ENCODE data around the gene SAFB2.

SAFB2 gene

DNA sequence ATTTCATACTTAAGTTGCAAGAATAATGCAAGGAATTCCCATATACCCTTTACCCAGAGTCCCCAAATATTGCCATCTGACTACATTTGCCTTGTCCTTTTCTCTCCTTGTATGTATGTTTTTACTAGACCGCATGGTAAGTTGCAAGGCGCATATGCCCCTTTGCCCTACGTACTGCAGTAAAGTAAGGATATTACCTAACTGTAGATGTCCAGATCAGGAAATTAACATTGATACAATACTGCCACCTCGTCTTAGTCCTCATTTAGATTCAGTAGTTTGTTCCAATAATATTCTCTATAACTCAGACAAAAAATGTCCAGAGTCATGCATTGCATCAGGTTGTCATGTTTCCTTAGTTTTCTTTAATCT is 9.7 kb upstream of the SAFB2 start:
- no peak overlapping the region for H3K9ac ChIP-seq (ENCODE audit: low read length)
- no peaks in the 10 kb centered on the region for H3K4me1 ChIP-seq (ENCODE audit: control insufficient read depth, low read depth, low read length)
- H3K27me3 ChIP-seq (ENCODE audit: control insufficient read depth, insufficient read depth, low read length), result no peaks in the 10 kb centered on the region
- peaks cover 40% of the 10 kb centered on the region for H3K36me3 ChIP-seq (ENCODE audit: control insufficient read depth, low read depth, low read length)
- no peaks in the 10 kb centered on the region for H3K9me3 ChIP-seq (ENCODE audit: control insufficient read depth, low read depth, low read length)
- no peak overlapping the region for H3K4me3 ChIP-seq (ENCODE audit: low read length)
- no peak overlapping the region for H3K27ac ChIP-seq (ENCODE audit: low read length)

DNA sequence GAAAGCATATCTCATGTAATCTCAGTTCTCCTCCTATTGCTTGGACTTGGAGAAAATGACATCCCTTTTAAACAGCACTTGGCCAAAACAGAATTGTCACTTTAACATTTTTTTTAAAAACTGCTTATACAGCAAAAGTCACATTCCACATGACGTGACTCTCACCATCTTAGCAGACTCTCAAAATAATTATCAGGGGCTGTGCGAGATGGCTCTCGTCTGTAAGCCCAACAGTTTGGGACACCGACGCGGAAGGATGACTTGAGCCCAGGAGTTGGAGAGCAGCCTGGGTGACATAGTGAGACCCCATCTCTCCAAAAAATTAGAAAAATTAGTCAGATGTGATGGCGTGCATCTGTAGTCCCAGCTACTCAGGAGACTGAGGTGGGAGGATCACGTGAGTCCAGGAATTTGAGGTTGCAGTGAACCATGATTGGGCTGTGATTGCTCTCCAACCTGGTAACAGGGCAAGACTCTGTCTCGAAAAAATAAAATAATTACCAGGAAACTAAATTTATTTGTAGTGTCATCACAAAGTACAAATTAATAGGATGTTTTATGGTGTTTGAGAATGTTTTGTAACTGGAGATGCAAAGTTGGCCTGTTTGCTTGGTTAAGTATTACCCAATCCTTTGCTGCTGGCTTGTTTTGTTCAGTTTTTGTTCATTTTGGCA is 9.1 kb upstream of the SAFB2 start:
- no peaks in the 10 kb centered on the region for H3K27me3 ChIP-seq (ENCODE audit: control insufficient read depth, insufficient read depth, low read length)
- H3K9me3 ChIP-seq (ENCODE audit: control insufficient read depth, low read depth, low read length), result no peaks in the 10 kb centered on the region
- H3K9ac ChIP-seq (ENCODE audit: low read length), result no peak overlapping the region
- no peak overlapping the region for H3K4me3 ChIP-seq (ENCODE audit: low read length)
- no peak overlapping the region for H3K27ac ChIP-seq (ENCODE audit: low read length)
- peaks cover 45% of the 10 kb centered on the region for H3K36me3 ChIP-seq (ENCODE audit: control insufficient read depth, low read depth, low read length)
- no peaks in the 10 kb centered on the region for H3K4me1 ChIP-seq (ENCODE audit: control insufficient read depth, low read depth, low read length)

DNA sequence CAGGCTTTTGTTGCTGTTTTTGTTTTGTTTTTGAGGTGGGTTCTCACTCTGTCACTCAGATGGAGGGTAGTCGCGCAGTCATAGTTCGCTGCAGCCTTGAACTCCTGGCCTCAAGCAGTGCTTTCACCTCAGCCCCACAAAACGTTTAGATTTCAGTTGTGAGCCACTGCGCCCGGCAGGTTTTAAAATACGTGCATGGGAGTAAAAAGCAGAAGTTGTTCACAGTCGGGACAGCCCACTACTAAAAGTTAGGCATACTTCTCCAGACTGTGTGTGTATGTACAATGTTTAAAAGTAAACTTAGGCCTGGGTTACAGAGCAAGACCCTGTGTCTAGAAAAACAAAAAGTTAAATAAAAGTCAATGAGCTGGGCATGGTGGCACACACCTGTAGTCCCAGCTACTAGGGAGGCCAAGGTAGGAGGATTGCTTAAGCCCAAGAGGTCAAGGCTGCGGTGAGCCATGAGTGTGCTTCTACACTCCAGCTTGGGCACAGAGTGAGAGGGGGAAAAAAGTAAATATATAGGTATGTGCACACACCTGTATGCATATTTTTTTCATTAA is 6.4 kb upstream of the SAFB2 start:
- Histone ChIP-seq H3K4me3 (ENCODE audit: low read length) (no peak overlapping the region), H3K27me3 (ENCODE audit: control insufficient read depth, insufficient read depth, low read length) (no peaks in the 10 kb centered on the region), H3K4me1 (ENCODE audit: control insufficient read depth, low read depth, low read length) (peaks cover 9% of the 10 kb centered on the region), H3K36me3 (ENCODE audit: control insufficient read depth, low read depth, low read length) (peaks cover 66% of the 10 kb centered on the region), H3K27ac (ENCODE audit: low read length) (no peak overlapping the region), H3K9ac (ENCODE audit: low read length) (no peak overlapping the region), H3K9me3 (ENCODE audit: control insufficient read depth, low read depth, low read length) (no peaks in the 10 kb centered on the region)

DNA sequence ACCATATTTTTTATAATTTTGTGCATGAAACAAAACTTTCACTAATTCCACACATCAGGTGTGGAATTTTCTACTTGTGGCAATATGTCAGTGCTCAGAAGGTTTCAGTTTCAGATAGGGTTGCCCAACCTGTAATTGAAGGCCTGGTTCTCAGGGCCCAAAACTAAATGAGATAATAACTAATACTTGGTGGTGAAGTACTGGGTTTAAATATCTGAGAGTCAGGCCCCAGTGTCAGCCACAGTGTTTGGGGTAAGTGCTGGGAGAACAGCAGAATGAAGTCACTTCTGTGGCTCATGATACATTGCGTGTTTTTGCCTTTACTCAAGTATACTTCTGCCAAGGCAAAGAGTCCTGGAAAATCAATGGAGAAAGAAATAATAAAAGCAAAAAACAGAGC is 5.9 kb upstream of the SAFB2 start:
- no peak overlapping the region for H3K9ac ChIP-seq (ENCODE audit: low read length)
- H3K27ac ChIP-seq (ENCODE audit: low read length), result no peak overlapping the region
- no peaks in the 10 kb centered on the region for H3K9me3 ChIP-seq (ENCODE audit: control insufficient read depth, low read depth, low read length)
- peaks cover 66% of the 10 kb centered on the region for H3K36me3 ChIP-seq (ENCODE audit: control insufficient read depth, low read depth, low read length)
- no peaks in the 10 kb centered on the region for H3K27me3 ChIP-seq (ENCODE audit: control insufficient read depth, insufficient read depth, low read length)
- peaks cover 9% of the 10 kb centered on the region for H3K4me1 ChIP-seq (ENCODE audit: control insufficient read depth, low read depth, low read length)
- no peak overlapping the region for H3K4me3 ChIP-seq (ENCODE audit: low read length)

DNA sequence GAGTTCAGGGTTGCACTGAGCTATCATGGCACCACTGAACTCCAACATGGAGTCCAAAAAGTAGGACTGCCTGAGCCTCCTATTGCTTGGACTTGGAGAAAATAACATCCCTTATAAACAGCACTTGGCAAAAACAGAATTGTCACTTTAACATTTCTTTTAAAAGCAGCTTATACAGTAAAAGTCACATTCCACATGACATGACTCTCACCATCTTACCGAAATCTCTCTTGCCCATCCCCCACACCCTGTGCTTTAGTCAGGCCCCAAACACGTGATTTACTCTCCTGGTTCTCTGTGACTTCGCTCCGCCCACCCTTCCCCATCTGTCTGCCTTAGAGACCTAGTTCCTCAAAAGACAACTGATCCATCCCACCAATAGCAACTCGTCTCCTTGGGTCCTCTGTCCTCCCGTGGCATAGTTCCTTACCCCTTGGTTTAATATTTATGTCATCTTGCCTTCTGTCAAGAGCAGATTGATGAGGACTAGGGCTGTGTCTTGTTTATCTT is 4.9 kb upstream of the SAFB2 start:
- Histone ChIP-seq H3K27ac (ENCODE audit: low read length) (no peak overlapping the region), H3K9me3 (ENCODE audit: control insufficient read depth, low read depth, low read length) (no peaks in the 10 kb centered on the region), H3K4me3 (ENCODE audit: low read length) (no peak overlapping the region), H3K4me1 (ENCODE audit: control insufficient read depth, low read depth, low read length) (peaks cover 9% of the 10 kb centered on the region), H3K27me3 (ENCODE audit: control insufficient read depth, insufficient read depth, low read length) (no peaks in the 10 kb centered on the region), H3K36me3 (ENCODE audit: control insufficient read depth, low read depth, low read length) (peaks cover 66% of the 10 kb centered on the region), H3K9ac (ENCODE audit: low read length) (no peak overlapping the region)

DNA sequence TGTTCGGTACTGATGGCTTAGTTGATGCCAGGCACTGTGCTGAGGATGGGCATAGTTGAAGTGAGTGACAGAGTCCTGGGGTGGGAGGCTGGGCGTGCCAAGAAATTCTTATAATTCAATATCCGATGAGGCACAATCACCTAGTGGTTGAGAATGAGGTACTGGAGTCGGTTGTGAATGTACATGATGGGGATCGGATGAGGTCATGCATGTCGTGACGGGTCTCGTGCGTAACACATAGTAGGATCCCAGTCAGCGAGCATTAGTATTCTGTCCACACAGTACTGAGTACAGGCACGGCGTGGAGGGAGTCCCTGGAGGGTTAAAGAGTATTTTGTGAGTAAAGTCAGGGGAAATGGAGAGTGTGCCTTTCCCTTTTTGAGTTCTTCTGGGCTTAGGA is 3.1 kb upstream of the SAFB2 start:
- H3K36me3 ChIP-seq (ENCODE audit: control insufficient read depth, low read depth, low read length), result peaks cover 61% of the 10 kb centered on the region
- H3K4me1 ChIP-seq (ENCODE audit: control insufficient read depth, low read depth, low read length), result peaks cover 9% of the 10 kb centered on the region
- H3K9ac ChIP-seq (ENCODE audit: low read length), result no peak overlapping the region
- H3K9me3 ChIP-seq (ENCODE audit: control insufficient read depth, low read depth, low read length), result no peaks in the 10 kb centered on the region
- no peaks in the 10 kb centered on the region for H3K27me3 ChIP-seq (ENCODE audit: control insufficient read depth, insufficient read depth, low read length)
- H3K4me3 ChIP-seq (ENCODE audit: low read length), result no peak overlapping the region
- H3K27ac ChIP-seq (ENCODE audit: low read length), result no peak overlapping the region

DNA sequence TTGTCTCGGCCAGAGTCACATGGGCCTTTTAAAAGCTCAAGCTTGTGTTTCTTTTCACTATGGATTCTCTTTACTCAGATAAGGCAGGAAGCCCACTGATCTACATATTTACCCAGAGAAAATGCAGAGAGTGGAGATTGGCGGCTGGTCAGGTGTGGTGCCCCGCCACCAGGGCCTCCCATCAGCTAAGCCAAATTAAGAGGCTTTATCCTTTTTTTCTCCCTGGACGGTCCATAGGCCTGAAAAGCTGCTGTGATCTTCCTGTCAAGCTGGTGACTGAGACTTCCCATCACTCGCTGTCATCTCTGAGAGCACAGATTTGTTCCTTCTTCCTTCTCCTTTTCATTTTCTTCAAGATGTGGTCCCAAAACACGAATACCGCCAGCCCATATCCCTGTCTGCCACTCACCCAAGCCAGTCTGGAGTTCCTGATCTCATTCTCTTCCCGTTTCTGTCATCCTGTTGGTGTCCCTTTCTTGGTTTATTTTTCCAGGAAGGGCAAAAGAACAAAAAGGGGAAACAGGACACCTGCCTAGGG is 2.2 kb upstream of the SAFB2 start:
- Histone ChIP-seq H3K4me3 (ENCODE audit: low read length) (peak overlapping the region; percentile 93), H3K36me3 (ENCODE audit: control insufficient read depth, low read depth, low read length) (peaks cover 65% of the 10 kb centered on the region), H3K9me3 (ENCODE audit: control insufficient read depth, low read depth, low read length) (no peaks in the 10 kb centered on the region), H3K27me3 (ENCODE audit: control insufficient read depth, insufficient read depth, low read length) (no peaks in the 10 kb centered on the region), H3K27ac (ENCODE audit: low read length) (no peak overlapping the region), H3K4me1 (ENCODE audit: control insufficient read depth, low read depth, low read length) (peaks cover 9% of the 10 kb centered on the region), H3K9ac (ENCODE audit: low read length) (peak overlapping the region; percentile 96)

DNA sequence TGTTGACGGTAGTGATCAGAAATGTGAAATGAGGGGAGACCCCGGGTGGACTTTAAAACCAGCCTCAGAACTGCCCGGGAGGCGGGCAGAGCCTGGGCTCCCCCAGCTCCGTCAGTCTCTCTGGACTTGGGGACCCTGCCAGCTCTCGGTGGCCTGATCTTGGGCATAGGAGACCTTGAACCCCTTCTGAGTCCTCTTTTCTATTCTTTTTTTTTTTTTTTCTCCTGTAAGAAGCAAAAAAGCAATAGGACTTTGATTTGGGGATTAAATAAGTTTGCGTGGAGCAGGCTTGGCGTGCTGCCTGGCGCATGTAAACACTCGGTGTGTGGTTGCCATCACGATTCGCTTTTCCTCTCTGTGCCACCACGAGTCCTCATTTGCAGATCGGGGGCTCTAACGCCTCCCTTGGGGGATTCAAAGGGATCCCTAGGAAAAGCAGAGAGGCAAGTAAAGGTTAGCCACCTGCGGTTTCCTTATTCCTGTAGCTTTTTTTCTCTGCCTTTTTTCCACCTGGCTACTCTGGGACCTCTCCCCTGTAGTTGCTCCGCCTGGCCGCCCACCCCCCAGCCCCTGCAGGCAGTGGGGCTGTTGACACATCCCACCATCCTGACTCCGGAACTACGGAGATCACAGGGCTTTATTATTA is 1.6 kb upstream of the SAFB2 start:
- Histone ChIP-seq H3K9ac (ENCODE audit: low read length) (peak overlapping the region; percentile 96), H3K9me3 (ENCODE audit: control insufficient read depth, low read depth, low read length) (no peaks in the 10 kb centered on the region), H3K27ac (ENCODE audit: low read length) (peak overlapping the region; percentile 80), H3K4me1 (ENCODE audit: control insufficient read depth, low read depth, low read length) (peaks cover 9% of the 10 kb centered on the region), H3K36me3 (ENCODE audit: control insufficient read depth, low read depth, low read length) (peaks cover 61% of the 10 kb centered on the region), H3K4me3 (ENCODE audit: low read length) (peak overlapping the region; percentile 93), H3K27me3 (ENCODE audit: control insufficient read depth, insufficient read depth, low read length) (no peaks in the 10 kb centered on the region)

DNA sequence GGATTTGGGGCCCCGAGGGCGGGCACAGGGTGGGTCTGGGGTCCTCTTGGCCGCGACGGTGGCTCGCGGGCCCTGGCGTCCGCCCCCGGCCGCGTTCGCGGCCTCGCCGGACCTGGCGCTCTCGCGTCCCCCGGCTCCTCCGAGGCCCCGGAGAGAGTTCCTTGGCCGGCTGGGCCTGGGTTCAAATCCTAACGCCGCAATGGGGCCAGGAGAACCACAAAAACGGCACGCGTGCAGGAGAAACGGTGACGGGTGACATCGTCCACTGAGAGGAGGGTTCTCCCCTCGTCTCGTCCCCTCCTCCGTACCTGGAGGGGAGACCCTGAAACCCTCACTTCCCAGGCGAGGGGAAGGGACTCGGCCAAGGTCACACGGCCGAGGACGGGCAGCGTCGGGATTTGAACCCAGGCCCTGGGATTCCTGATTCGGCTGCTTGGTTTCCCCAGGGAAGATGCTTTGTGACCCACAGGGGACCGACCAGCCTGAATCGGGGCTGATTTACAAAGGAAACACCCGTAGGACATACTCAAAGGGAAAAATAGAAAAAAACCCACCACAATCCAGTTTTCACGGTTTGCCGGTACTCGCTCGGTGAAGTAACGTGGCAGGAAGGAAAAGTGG is 931 bp upstream of the SAFB2 start:
- peaks cover 61% of the 10 kb centered on the region for H3K36me3 ChIP-seq (ENCODE audit: control insufficient read depth, low read depth, low read length)
- H3K9me3 ChIP-seq (ENCODE audit: control insufficient read depth, low read depth, low read length), result no peaks in the 10 kb centered on the region

DNA sequence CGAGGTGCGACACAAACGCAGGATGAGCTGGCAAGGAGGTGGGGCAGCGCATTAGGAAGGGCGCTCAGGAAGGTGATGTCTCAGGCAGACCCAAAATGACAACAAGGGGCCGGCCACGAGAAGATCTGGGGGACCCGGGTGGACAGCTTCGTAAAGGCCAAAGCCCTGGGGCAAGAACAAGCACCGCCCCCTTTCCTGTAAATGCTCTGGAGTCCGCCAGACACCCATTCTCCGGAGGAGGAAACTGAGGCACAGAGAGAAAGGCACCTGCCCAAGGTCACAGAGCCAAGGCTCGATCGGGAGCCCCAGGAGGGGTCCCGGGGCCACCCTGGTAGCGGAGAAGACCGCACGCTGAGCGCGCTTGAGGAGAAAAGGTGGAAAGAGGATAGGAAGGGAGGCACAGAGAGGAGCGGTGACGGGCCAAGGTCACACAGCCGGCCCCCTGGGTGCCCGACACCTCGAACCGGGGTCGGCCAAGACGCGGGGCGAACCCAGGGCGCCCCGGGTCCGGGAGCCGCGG is 571 bp downstream of the SAFB2 start:
- H3K9me3 ChIP-seq (ENCODE audit: control insufficient read depth, low read depth, low read length), result no peaks in the 10 kb centered on the region
- H3K27me3 ChIP-seq (ENCODE audit: control insufficient read depth, insufficient read depth, low read length), result no peaks in the 10 kb centered on the region
- peaks cover 58% of the 10 kb centered on the region for H3K36me3 ChIP-seq (ENCODE audit: control insufficient read depth, low read depth, low read length)
- H3K4me1 ChIP-seq (ENCODE audit: control insufficient read depth, low read depth, low read length), result peaks cover 9% of the 10 kb centered on the region
- H3K27ac ChIP-seq (ENCODE audit: low read length), result no peak overlapping the region
- peak overlapping the region; percentile 93 for H3K4me3 ChIP-seq (ENCODE audit: low read length)
- H3K9ac ChIP-seq (ENCODE audit: low read length), result peak overlapping the region; percentile 96

More for the DNA sequence above, 931 bp upstream of the SAFB2 start:
- Histone ChIP-seq H3K4me1 (ENCODE audit: control insufficient read depth, low read depth, low read length) (peaks cover 9% of the 10 kb centered on the region), H3K9ac (ENCODE audit: low read length) (peak overlapping the region; percentile 96), H3K27ac (ENCODE audit: low read length) (peak overlapping the region; percentile 80), H3K4me3 (ENCODE audit: low read length) (peak overlapping the region; percentile 93), H3K27me3 (ENCODE audit: control insufficient read depth, insufficient read depth, low read length) (no peaks in the 10 kb centered on the region)

DNA sequence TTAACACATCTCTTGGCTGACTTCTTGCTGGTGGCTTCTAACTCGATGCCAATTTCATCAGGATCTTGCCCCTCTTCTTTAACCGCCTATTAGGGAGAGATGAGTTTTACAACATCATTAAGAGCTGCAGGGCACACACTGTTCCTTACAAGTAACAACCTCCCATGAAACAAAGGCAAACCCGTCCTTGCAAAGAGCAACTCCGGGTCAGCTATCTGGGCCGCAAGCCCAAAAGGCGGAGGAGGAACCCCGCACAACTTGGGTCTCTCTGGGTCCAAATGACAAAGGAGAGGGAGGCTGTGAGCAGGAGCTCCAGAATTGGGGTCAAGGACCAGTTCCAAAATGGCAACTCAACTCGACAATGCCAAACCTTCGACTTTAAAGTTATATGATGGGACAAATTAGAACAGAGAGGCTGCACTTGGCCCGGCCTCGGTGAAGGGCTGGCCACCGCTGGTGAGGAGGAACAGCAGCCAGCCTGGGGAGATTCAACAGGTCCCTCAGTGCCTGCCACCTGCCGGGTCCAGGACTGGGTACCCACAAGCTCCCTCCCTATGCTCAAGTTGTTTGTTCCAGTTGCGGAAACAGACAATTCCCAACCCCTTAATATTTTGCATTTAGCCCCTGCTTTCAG is 1.1 kb downstream of the SAFB2 start:
- peak overlapping the region; percentile 96 for H3K9ac ChIP-seq (ENCODE audit: low read length)
- peaks cover 9% of the 10 kb centered on the region for H3K4me1 ChIP-seq (ENCODE audit: control insufficient read depth, low read depth, low read length)
- H3K36me3 ChIP-seq (ENCODE audit: control insufficient read depth, low read depth, low read length), result peaks cover 52% of the 10 kb centered on the region
- no peak overlapping the region for H3K27ac ChIP-seq (ENCODE audit: low read length)
- H3K9me3 ChIP-seq (ENCODE audit: control insufficient read depth, low read depth, low read length), result no peaks in the 10 kb centered on the region
- no peaks in the 10 kb centered on the region for H3K27me3 ChIP-seq (ENCODE audit: control insufficient read depth, insufficient read depth, low read length)
- peak overlapping the region; percentile 93 for H3K4me3 ChIP-seq (ENCODE audit: low read length)

All from iPS-18a (cell line).